Measurements from ENCODE around the gene PAXX.
"Not testable (repeated sequence)": the region's sequence is repeated elsewhere in the genome, so short reads cannot be mapped to it uniquely, and the experiment has no call there.

PAXX gene

GRCh38 chr9:137000177-137000930 is 8.1 kb downstream of the PAXX start:
- Histone ChIP-seq H3K27me3 (ENCODE audit: control insufficient read depth, insufficient read depth, low read length) (peaks cover 11% of the 10 kb centered on the region), H3K9ac (ENCODE audit: low read length) (no peak overlapping the region), H3K4me1 (ENCODE audit: control insufficient read depth, insufficient read depth, low read length) (peaks cover 16% of the 10 kb centered on the region), H3K4me3 (ENCODE audit: low read depth, low read length) (no peak overlapping the region), H3K9me3 (ENCODE audit: control insufficient read depth, insufficient read depth, low read depth, low read length) (peaks cover 4% of the 10 kb centered on the region; the same call in 1 of the 2 replicates), H3K27ac (ENCODE audit: low read depth, low read length) (no peak overlapping the region), H3K36me3 (ENCODE audit: control insufficient read depth, insufficient read depth, low read length) (no peaks in the 10 kb centered on the region)

GRCh38 chr9:137001857-137002645 is 9.8 kb downstream of the PAXX start:
- Histone ChIP-seq H3K4me1 (ENCODE audit: control insufficient read depth, insufficient read depth, low read length) (peaks cover 4% of the 10 kb centered on the region; the same call in 1 of the 2 replicates), H3K27ac (ENCODE audit: low read depth, low read length) (no peak overlapping the region), H3K9ac (ENCODE audit: low read length) (no peak overlapping the region), H3K4me3 (ENCODE audit: low read depth, low read length) (no peak overlapping the region), H3K27me3 (ENCODE audit: control insufficient read depth, insufficient read depth, low read length) (no peaks in the 10 kb centered on the region), H3K36me3 (ENCODE audit: control insufficient read depth, insufficient read depth, low read length) (no peaks in the 10 kb centered on the region), H3K9me3 (ENCODE audit: control insufficient read depth, insufficient read depth, low read depth, low read length) (peaks cover 4% of the 10 kb centered on the region; the same call in 1 of the 2 replicates)

GRCh38 chr9:137002646-137003041 is 10.4 kb downstream of the PAXX start:
- Histone ChIP-seq H3K9ac (ENCODE audit: low read length) (no peak overlapping the region), H3K4me1 (ENCODE audit: control insufficient read depth, insufficient read depth, low read length) (no peaks in the 10 kb centered on the region), H3K27ac (ENCODE audit: low read depth, low read length) (no peak overlapping the region), H3K27me3 (ENCODE audit: control insufficient read depth, insufficient read depth, low read length) (no peaks in the 10 kb centered on the region), H3K4me3 (ENCODE audit: low read depth, low read length) (no peak overlapping the region), H3K36me3 (ENCODE audit: control insufficient read depth, insufficient read depth, low read length) (no peaks in the 10 kb centered on the region), H3K9me3 (ENCODE audit: control insufficient read depth, insufficient read depth, low read depth, low read length) (peaks cover 4% of the 10 kb centered on the region; the same call in 1 of the 2 replicates)

- H3K4me1 ChIP-seq (ENCODE audit: control insufficient read depth, insufficient read depth, low read length); H3K27me3 ChIP-seq (ENCODE audit: control insufficient read depth, insufficient read depth, low read length); H3K36me3 ChIP-seq (ENCODE audit: control insufficient read depth, insufficient read depth, low read length); H3K9ac ChIP-seq (ENCODE audit: low read length); H3K9me3 ChIP-seq (ENCODE audit: control insufficient read depth, insufficient read depth, low read depth, low read length); H3K27ac ChIP-seq (ENCODE audit: low read depth, low read length); H3K4me3 ChIP-seq (ENCODE audit: low read depth, low read length): not testable (repeated sequence)
Measured at GRCh38 chr9:137004285-137004684, 12.1 kb downstream of the PAXX start.

- no peaks in the 10 kb centered on the region for H3K4me1 ChIP-seq (ENCODE audit: control insufficient read depth, insufficient read depth, low read length)
- H3K36me3 ChIP-seq (ENCODE audit: control insufficient read depth, insufficient read depth, low read length) = no peaks in the 10 kb centered on the region
- no peaks in the 10 kb centered on the region for H3K27me3 ChIP-seq (ENCODE audit: control insufficient read depth, insufficient read depth, low read length)
- H3K9me3 ChIP-seq (ENCODE audit: control insufficient read depth, insufficient read depth, low read depth, low read length) = peaks cover 4% of the 10 kb centered on the region; the same call in 1 of the 2 replicates
- no peak overlapping the region for H3K9ac ChIP-seq (ENCODE audit: low read length)
- H3K27ac ChIP-seq (ENCODE audit: low read depth, low read length) = no peak overlapping the region
- no peak overlapping the region for H3K4me3 ChIP-seq (ENCODE audit: low read depth, low read length)
Measured at GRCh38 chr9:137006116-137007003, 14.1 kb downstream of the PAXX start.

GRCh38 chr9:137007108-137007815 is 15.0 kb downstream of the PAXX start:
- no peak overlapping the region for H3K9ac ChIP-seq (ENCODE audit: low read length)
- no peaks in the 10 kb centered on the region for H3K4me1 ChIP-seq (ENCODE audit: control insufficient read depth, insufficient read depth, low read length)
- no peaks in the 10 kb centered on the region for H3K27me3 ChIP-seq (ENCODE audit: control insufficient read depth, insufficient read depth, low read length)
- H3K9me3 ChIP-seq (ENCODE audit: control insufficient read depth, insufficient read depth, low read depth, low read length) = peaks cover 4% of the 10 kb centered on the region; the same call in 1 of the 2 replicates
- H3K36me3 ChIP-seq (ENCODE audit: control insufficient read depth, insufficient read depth, low read length) = peaks cover 2% of the 10 kb centered on the region; the same call in 1 of the 2 replicates
- H3K4me3 ChIP-seq (ENCODE audit: low read depth, low read length) = no peak overlapping the region
- no peak overlapping the region for H3K27ac ChIP-seq (ENCODE audit: low read depth, low read length)

GRCh38 chr9:137007816-137008270 is 15.6 kb downstream of the PAXX start:
- Histone ChIP-seq H3K4me1 (ENCODE audit: control insufficient read depth, insufficient read depth, low read length) (no peaks in the 10 kb centered on the region), H3K36me3 (ENCODE audit: control insufficient read depth, insufficient read depth, low read length) (peaks cover 2% of the 10 kb centered on the region; the same call in 1 of the 2 replicates), H3K27me3 (ENCODE audit: control insufficient read depth, insufficient read depth, low read length) (no peaks in the 10 kb centered on the region; the same call in 1 of the 2 replicates), H3K27ac (ENCODE audit: low read depth, low read length) (no peak overlapping the region), H3K4me3 (ENCODE audit: low read depth, low read length) (no peak overlapping the region), H3K9ac (ENCODE audit: low read length) (no peak overlapping the region), H3K9me3 (ENCODE audit: control insufficient read depth, insufficient read depth, low read depth, low read length) (peaks cover 4% of the 10 kb centered on the region; the same call in 1 of the 2 replicates)

- Histone ChIP-seq H3K9ac (ENCODE audit: low read length) (no peak overlapping the region), H3K27me3 (ENCODE audit: control insufficient read depth, insufficient read depth, low read length) (no peaks in the 10 kb centered on the region; the same call in 1 of the 2 replicates), H3K9me3 (ENCODE audit: control insufficient read depth, insufficient read depth, low read depth, low read length) (peaks cover 4% of the 10 kb centered on the region; the same call in 1 of the 2 replicates), H3K4me1 (ENCODE audit: control insufficient read depth, insufficient read depth, low read length) (no peaks in the 10 kb centered on the region), H3K36me3 (ENCODE audit: control insufficient read depth, insufficient read depth, low read length) (peaks cover 2% of the 10 kb centered on the region; the same call in 1 of the 2 replicates), H3K27ac (ENCODE audit: low read depth, low read length) (no peak overlapping the region), H3K4me3 (ENCODE audit: low read depth, low read length) (no peak overlapping the region)
Measured at GRCh38 chr9:137008312-137008711, 16.1 kb downstream of the PAXX start.

GRCh38 chr9:137009217-137009616 is 17.0 kb downstream of the PAXX start:
- H3K27me3 ChIP-seq (ENCODE audit: control insufficient read depth, insufficient read depth, low read length) = no peaks in the 10 kb centered on the region; the same call in 1 of the 2 replicates
- no peak overlapping the region for H3K9ac ChIP-seq (ENCODE audit: low read length)
- peaks cover 2% of the 10 kb centered on the region; the same call in 1 of the 2 replicates for H3K36me3 ChIP-seq (ENCODE audit: control insufficient read depth, insufficient read depth, low read length)
- no peak overlapping the region for H3K4me3 ChIP-seq (ENCODE audit: low read depth, low read length)
- H3K9me3 ChIP-seq (ENCODE audit: control insufficient read depth, insufficient read depth, low read depth, low read length) = peaks cover 4% of the 10 kb centered on the region; the same call in 1 of the 2 replicates
- no peaks in the 10 kb centered on the region for H3K4me1 ChIP-seq (ENCODE audit: control insufficient read depth, insufficient read depth, low read length)
- no peak overlapping the region for H3K27ac ChIP-seq (ENCODE audit: low read depth, low read length)

Measured in HUES6 (cell line).